Skeletal muscle cell (primary cell): ENCODE data around the gene TSC2.

Experiments
- DNase-seq: peaks from one replicate; pipeline ENCODE4 v3.0.0-alpha.2; 2010; ENCODE audit warnings: low read depth
- H3K4me3 ChIP-seq: 2 replicates; pipeline ENCODE4 v1.5.1; 2011; ENCODE audit warnings: low read depth, mild to moderate bottlenecking, control low read depth, low read length, moderate library complexity

The TSC2 gene

DNA sequence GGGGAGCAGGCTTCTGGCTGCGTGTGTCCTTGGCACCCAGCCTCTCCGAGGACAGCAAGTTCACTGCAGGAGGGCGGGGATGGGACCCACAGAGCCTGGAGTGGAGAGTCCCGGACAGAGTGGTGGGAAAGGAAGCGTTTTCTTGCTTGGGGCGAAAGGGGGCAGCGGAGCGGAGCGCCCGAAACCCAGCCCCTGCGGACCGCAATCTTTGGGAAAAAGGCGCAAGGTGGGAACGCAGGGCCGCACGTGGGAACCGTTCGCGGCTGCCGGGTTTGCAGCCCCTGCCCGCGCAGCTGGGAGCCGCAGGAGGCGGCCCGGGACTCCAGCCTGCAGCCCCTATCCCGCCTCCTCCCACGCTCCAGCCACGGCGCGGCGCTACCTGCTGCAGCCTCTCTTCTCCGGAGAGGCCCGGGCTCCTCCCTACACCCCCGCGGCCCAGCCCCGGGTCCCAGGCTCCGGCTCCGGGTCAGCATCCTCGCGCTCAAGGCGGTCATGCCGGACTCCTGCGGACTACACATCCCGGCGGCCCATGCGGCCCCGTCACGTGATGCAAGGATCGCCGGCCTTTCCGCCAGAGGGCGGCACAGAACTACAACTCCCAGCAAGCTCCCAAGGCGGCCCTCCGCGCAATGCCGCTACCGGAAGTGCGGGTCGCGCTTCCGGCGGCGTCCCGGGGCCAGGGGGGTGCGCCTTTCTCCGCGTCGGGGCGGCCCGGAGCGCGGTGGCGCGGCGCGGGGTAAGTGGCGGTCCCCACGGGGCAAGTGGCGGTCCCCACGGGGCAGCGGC, at the start of gene TSC2, which contains the start of gene NTHL1:
TSC2 (plus strand) TSS at position 656 of the 786 bp plus-strand sequence. CDS start 631 bp downstream, outside the sequence.
NTHL1 (minus strand) TSS at position 505 of the 786 bp plus-strand sequence; CDS start at position 494, 11 bp downstream.
- DNase-seq: peak; percentile 85
- H3K4me3 ChIP-seq: peak within 1 kb of the TSS; percentile 81

DNA sequence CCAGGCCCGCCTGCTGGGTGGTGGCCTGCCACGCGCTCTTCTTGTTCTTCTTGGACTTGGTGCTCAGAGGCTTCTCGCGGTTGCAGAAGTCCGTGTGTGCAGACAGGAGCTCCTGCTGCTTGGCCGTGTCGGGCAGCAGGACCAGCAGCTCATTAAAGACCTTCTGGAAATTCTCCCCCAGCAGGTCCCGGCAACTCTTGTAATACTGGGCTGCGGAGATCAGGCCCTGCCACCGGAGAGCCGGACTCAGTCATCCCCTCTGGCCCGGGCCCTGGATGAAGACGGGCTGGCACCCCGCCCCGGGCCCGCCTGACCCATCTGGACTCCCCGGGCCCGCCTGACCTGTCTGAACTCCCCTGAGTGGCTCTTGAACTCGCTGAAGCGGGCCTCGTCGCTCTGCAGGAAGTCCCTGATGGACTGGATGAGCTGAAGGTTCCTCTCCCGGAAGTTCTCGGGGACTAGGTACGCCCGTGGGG, 49.4 kb upstream of the TSC2 start:
- DNase-seq: no peak
- no peak overlapping the region for H3K4me3 ChIP-seq

DNA sequence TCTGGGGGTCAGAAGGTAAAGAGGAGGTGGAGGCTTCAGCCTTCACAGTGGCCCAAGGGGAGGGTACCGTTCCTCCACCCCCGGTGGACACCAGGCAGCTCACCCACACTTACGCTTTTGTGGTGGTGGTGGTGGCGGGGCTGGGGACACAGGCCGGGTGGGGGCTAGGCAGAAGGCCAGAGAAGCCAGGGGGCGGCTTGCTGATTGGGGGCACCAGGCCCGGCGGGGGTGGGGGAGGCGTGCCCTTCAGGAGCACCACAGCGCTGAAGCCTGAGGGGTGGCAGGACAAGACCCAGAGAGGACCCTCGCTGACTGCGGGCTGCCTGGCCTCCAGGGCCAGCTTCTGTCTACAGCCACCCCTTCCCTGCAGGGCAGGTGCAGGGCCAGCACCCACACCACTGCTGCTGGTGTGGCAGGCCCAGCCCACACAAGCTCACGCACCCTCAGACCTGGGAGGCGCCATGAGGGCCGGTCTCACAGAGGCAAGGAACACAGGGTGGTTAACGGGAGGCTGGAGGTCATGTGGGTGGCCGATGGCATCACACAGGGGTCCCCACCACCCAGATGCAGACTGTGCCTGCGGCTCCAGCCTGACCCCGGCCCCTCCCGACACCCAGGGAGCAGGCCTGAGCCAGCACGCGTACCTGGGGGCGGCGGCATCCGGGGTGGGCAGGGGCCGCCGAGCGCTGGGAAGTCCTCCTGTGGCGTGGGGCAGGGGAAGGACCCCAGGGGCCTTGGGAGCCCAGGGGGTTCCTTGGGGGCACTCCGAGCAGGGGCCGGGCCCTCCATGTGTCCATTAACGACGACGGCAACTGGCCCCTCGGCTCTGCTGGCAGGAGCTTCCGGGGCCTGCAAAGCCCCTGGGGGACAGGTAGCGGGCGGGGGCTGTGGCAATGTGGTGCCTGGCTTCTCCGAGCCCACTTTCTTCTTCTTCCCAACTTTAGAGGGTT, 48.7 kb upstream of the TSC2 start:
- DNase-seq: no peak
- no peak overlapping the region for H3K4me3 ChIP-seq

DNA sequence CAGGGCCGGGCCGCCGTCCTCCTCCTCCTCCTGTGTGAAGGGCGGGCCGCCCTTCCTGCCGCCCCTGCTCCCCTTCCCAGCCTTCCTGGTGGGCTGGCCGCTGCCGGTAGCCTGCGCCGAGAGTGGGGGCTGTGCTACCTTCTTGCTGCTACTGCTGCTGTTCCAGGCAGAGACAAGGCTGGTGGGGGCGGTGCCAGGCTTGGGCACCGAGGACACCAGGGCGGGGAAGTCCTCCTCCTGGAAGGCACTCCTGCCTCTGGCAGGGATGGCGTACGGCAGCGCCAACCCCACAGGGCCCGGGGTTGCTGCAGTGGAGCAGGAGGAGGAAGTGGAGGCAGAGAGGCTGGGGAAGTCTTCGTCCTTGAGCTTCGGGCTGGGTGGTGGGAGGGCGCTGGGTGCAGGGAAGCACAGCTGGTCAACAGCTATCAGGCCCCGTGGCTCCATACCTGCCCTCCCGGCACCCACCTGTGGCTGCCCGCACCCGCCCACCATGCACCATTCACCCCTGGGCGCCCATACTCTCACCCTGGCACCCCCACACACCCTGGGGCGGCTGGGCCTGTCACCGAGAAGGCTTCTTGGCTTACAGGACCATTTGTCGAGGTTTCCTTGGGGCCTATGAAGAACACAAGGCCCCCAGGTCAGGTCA, 47.8 kb upstream of the TSC2 start:
- H3K4me3 ChIP-seq: no peak overlapping the region
- no peak for DNase-seq

DNA sequence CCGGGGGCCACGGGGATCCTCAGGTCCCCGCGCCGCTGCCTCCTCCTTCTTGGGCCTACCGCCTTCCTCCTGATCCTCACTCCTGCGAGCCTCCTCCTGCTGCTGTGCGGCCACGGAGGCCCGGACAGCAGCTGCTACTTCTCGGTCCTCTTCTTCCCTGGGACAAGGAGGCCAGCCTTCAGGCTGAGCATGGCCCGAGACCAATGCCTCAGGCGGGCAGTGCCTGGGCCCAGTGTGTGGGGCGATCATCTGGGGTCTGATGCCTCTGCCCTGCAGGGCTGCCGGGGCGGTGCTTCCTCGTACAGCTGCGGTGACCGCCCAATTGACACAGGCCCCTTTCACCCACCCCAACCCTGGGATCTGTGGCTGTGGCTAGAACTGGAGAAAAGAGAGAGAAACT, 46.8 kb upstream of the TSC2 start:
- H3K4me3 ChIP-seq: no peak overlapping the region
- no peak for DNase-seq

DNA sequence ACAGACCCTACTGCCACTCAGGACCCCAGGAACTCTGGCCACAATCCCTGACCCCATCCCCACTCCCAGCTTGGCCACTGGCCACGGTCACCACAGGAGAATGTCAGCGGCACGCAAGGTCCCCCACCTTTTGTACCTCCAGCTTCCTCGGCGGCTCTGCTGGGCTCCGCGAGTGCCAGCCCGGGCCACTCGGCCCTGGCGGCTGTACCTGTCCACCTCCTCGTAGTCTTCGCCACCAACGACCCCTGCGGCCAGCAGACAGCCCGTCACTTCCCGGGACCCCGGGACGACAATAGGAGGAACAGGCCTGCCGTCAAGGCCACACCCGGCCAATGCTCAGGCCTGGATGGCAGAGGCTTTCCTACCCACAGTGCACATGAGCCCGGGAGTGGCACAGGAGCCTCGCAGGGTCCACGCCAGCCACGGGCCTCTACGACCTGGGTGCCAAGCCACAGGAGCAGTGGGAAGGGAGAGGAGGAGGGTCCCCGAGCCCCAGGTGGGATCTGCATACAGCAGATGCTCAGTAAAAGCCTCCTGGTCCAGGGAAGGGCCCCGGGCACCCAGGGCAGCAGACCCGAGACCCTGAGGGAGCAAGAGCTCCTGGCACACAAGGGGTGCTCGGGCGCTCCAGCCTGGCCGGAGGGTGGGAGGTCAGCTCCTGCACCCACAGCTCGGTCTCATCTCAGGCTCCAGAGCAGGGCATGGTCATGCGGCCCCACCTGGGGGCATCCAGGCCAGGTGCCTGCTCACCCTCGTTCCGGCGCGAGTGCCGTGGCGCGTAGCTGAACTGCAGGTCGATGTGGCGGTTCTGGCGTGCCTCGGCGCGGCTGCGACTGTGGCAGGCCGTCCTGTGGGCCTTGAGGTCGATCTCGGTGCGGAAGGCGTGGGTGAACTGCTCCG, 46.1 kb upstream of the TSC2 start:
- no peak overlapping the region for H3K4me3 ChIP-seq
- DNase-seq: no peak

DNA sequence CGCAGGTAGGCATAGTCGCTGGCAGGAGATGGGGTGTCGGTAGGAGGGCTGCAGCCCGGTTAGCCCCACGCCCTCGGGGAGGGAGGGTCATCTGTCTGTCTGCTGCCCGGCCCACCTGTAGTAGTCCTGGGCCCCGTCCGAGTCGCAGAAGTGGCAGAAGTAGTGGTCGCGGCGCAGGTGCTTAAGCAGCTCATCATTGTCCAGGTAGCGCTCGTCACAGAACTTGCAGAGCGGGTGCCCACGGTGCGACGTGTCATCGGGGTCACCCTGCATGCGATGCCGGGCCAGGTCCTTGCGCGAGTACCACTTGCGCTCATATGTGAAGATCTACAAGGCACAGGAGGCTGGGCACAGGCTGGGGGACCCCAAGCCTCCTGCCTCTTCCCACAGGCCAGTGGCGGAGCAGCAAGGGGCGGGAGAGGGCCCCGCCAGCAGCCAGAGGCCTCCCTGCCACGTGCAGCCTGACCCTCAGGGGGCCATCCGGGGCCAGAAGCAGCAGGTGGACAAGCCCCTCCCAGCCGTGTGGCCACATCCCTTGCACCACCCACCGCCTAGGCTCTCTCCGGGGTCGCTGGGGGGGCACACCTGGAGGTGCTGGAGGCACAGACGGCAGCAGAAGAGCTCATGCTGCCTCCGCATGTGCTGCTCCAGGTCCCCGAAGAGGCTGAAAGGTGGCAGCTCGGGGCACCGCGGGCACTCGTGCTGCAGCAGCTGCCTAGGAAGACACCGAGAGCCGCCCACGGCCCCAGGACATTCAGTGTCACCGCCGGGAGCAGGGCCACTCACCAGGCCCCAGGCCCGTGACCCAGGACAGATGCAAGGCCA, 45.2 kb upstream of the TSC2 start:
- H3K4me3 ChIP-seq: no peak overlapping the region
- no peak for DNase-seq

DNA sequence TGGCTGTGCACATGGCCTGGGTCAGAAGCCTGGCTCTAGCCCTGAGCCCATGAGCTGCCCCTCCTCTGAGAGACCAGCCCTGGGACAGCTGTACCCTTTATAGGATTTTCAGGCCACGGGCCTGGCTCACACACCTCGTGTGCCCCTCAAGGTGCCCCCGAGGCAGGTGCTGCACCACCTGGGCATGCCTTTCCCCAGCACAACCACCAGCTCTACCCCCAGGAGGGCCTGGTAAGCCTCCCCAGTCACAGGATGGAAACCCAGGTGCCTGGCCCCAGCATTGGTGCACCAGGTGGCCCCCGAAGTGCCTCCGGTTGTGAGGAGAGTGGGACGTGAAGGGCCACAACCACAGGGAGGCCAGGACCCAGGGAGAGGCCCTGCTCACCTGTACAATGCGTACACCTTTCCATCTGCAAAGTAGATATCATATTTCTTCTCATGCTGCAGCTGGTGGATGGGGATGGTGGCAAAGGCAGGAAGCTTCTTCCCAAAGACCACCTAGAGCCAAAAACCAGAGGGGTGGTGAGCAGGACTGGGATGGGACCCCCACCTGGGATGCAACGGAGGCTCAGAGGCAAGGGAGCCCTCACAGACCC, 44.5 kb upstream of the TSC2 start:
- no peak overlapping the region for H3K4me3 ChIP-seq
- DNase-seq: no peak

DNA sequence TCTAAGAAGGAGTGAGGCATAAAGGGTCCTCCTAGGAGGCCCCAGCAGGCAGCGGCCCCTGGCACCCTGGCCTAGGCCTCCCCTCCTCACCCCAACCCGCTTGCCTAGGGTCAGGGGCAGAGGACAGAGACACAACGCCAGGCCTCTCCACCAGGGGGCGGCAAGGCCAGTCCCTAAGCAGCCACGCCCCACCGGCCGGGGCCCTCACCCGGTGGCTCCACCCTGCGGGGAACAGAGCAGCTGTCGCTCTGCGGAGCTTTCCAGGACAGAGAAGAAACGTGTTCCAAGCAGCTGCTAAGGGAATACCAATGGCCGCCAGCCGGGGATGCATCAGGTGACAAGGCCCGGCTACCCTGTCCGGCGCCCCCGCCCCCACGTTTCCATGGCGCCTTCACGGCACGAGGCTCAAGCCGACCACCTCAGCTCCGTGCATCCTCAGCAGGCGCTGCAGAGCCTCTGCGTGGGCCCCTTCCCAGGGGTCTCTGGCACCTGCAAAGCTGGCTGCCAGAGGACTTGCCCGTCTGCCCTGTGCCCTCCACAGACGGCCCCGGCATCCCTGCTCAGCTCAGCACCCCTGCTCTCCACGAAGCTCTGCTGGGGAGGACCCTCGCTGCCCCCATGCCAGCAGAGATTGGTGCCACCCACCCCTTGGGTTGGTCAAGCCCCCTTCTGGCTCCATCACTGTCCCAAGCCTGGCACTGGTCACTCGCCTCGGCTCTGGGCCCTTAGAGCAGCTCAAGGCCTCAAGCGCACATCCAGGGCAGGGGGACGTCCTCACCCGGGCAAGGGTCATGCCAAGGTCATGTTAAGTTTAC, 43.8 kb upstream of the TSC2 start:
- no peak for DNase-seq
- H3K4me3 ChIP-seq: no peak overlapping the region

DNA sequence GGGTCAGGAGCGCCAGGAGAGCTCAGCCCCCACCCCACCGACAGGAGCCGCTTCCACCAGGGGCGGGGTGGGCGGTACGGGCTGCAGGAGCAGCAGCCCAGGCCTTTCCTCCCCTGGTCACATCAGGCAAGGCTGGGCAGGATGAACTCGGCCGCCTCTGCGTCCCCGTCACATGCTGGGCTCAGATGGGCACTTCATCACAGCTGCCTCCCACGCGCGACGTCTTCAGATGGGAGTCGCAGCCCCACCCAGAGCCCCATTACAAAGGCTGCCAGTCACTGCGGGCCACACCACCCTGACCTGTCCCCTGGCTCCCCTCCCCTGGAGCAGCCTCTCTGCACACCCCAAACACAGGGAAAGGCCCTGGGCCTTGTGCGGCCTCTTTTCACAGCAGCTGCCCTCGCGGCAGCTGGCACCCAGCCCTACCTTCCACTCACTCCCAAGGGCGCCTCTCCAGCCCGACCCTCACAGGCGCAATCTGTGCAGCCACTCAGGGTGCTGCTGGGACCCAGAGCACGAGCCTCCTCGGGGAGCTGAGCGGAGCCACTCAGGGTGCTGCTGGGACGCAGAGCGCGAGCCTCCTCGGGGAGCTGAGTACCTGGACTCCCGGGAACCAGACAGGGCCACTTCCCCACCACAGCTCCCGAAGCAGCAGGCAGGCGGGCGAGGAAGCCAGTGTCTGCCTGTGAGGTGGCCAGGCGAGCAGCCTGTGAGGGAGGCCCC, 42.8 kb upstream of the TSC2 start:
- no peak for DNase-seq
- H3K4me3 ChIP-seq: no peak overlapping the region

DNA sequence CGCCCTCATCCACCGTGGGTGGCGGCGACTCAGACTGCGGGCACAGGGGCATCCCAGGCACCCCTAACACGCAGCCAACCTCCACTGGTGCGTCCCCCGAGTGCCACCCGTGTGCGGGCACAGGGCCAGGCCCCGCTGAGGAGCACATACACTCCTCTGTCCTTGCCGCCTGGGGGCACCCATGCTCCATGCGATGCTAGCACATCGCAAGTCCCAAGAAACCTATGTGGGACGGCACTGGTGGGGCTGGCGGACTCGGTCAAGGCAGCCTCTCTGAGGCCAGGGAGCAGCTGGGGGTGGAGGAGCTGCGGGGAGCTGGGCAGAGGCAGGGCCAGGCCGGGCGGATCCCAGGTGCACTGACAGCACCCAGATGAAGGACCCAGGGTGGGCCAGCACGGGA, 42.1 kb upstream of the TSC2 start:
- no peak overlapping the region for H3K4me3 ChIP-seq
- no peak for DNase-seq

DNA sequence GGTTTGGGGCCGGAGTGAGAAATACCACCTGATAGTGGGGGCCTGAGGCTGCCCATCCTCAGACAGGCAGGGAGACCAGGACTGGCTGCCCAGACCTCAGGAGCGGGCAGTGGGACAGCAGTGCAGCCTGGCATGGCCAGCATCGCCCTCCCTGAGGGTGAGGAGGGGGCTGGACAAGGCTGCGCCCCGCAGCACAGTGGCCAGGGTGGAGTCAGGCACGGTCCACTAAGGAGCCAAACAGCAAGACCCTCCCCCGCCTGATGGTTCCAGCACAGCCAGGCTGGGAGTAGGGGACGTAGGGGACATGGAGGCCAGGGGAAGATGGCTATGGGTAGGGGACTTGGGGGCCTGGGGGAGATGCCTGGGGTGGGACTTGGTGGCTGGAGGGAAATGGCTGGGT, 41.5 kb upstream of the TSC2 start:
- H3K4me3 ChIP-seq: no peak overlapping the region
- no peak for DNase-seq

DNA sequence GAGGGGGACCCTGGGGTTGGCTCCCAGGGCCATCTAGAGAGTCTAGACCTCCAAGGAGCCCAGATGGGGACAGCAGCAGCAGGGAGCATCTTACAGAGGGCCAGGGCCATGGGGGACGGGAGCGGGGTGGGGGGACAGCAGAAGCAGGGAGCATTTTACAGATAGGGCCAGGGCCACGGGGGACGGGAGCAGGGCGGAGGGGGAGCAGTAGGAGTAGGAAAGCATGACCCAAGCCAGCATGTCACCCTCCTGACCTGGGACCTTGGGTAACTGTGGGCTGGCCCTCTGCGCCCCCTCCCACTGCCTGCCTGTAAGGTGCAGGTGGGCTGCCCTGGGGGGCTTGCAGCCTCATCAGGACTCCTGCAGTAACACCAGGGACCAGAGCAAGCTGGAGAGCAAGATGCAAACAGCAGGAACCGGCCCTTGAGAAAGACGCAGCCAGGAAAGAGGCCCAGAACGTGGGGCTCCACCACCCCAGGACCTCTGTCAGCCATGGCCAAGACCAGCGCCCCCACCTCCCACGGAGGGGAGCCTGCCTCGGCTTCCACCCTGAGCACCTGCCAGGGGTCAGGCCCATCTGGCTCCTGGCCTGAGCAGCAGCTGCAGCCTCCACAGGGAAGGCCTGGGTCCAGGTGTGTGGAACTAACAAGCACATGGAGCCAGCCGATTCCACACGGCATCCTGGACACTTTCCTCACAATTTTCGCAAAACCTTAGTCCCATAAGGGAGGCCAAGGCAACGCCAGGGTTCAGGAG, 40.5 kb upstream of the TSC2 start:
- H3K4me3 ChIP-seq: peak overlapping the region; percentile 73
- no peak for DNase-seq

DNA sequence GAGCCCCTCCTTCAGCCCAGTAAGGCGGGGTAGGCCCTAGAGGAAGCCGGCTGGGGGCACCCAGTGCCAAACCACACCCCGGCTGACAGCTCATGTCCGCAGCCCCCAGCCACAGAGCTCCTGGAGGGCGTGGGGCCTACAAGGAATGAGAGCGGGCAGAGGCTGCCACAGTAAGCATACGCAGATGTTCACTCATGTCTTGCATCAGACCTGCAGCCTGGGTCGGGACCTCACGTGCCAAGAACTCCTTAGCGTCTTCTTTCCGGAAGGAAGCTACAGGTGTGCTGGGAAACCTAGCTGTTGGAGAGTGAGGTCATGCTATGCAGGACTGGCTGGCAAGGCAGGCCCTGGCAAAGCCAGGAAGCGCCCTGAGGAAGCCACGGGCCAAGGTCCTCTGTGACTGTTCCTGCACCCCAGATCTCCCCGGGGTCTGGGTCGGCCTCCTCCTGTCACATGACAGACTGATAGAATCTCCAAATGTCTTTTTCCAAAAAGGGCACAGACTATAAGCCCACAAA, 39.7 kb upstream of the TSC2 start:
- no peak for DNase-seq
- peak overlapping the region; percentile 73 for H3K4me3 ChIP-seq

DNA sequence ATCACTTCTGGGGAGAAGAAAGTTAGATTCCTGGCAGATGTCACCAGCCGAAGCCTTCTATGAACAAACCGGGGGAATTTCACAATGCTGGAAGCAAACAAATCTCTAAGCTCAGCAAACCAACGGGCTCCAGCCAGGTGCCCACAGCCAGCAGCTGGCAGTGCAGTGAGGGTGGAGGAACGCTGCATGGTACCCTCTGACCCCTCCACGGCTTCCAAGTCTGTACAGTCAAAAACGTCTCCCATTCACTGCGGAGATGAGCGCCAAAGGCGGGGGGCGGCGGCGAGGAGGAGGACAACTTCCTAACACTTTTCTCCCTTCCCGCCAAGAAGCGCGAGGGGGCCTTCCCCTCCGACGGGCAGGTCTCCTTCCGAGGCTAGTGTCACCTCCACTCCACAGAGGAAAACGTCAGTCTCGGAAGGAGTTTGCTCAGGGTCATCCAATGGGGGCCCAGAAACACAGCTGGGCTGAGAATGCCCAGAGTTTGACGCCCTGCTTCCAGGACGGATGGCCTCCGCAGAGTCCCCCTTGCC, 39.1 kb upstream of the TSC2 start:
- H3K4me3 ChIP-seq: peak overlapping the region; percentile 73
- DNase-seq: no peak
